G401 (cell line): Measurements from ENCODE around the gene CAP1. TPM values are rescaled to one million over a fixed set of nuclear protein-coding genes. Genes with fewer than 3 reads are reported as not detected.
A peak's percentile ranks its signal among the peaks of the same experiment; 100 is the strongest.
"Not testable (repeated sequence)": the region's sequence is repeated elsewhere in the genome, so short reads cannot be mapped to it uniquely, and the experiment has no call there.

ENCODE experiments used
- DNase-seq: peaks from one replicate; pipeline ENCODE4 v3.0.0-alpha.2; 2015; ENCODE audit warnings: low spot score
- in situ Hi-C: cut with HindIII; loops from 2 replicates; pipeline ENCODE4 v1.10.0; 2016; ENCODE audit warnings: low sequenced_read_pairs, mixed read lengths
- total RNA-seq: library from RNA; depleted of rRNA; stranded (reverse); fragments of >200 nt; shearing (Covaris generic); gene quantifications from 2 replicates; pipeline ENCODE4 v1.2.3, GENCODE V29; 2014

Gene CAP1
- total RNA-seq, 1 experiment from 2014 or later = 183 TPM

- no peak for DNase-seq
- in situ Hi-C loops = no loop called here
These were observed 10.9 kb upstream of the CAP1 start for GRCh38 chr1:40029608-40030007.

- in situ Hi-C loops = no loop called here
These were observed 9.9 kb upstream of the CAP1 start for GRCh38 chr1:40030528-40031135.

GRCh38 chr1:40032240-40032891 is 8.2 kb upstream of the CAP1 start:
- in situ Hi-C loops = no loop called here
- DNase-seq = peak; percentile 68

More at GRCh38 chr1:40030528-40031135, 9.9 kb upstream of the CAP1 start:
- no peak for DNase-seq

GRCh38 chr1:40034869-40035268 is 5.7 kb upstream of the CAP1 start:
- DNase-seq = no peak
- in situ Hi-C loops = no loop called here

GRCh38 chr1:40036574-40036973 is 4.0 kb upstream of the CAP1 start:
- DNase-seq = no peak
- in situ Hi-C loops = no loop called here

- in situ Hi-C loops = not testable (repeated sequence)
These were observed 3.3 kb upstream of the CAP1 start for GRCh38 chr1:40037254-40037653.

GRCh38 chr1:40038697-40039096 is 1.8 kb upstream of the CAP1 start:
- in situ Hi-C loops = no loop called here
- DNase-seq = no peak

More at GRCh38 chr1:40037254-40037653, 3.3 kb upstream of the CAP1 start:
- not testable (repeated sequence) for DNase-seq

GRCh38 chr1:40039245-40039756 is 1.2 kb upstream of the CAP1 start:
- in situ Hi-C loops = no loop called here
- peak; percentile 53 for DNase-seq

GRCh38 chr1:40039757-40040510 is 595 bp upstream of the CAP1 start:
- peak; percentile 81 for DNase-seq
- in situ Hi-C loops = no loop called here

GRCh38 chr1:40041466-40041838 is 923 bp downstream of the CAP1 start:
- in situ Hi-C loops = no loop called here
- no peak for DNase-seq

GRCh38 chr1:40042341-40042740 is 1.8 kb downstream of the CAP1 start:
- in situ Hi-C loops = no loop called here
- DNase-seq = no peak

- in situ Hi-C loops = no loop called here
- no peak for DNase-seq
These were observed 3.6 kb downstream of the CAP1 start for GRCh38 chr1:40044110-40044509.

- in situ Hi-C loops = no loop called here
- no peak for DNase-seq
These were observed 4.7 kb downstream of the CAP1 start for GRCh38 chr1:40045182-40045581.

GRCh38 chr1:40045766-40046165 is 5.2 kb downstream of the CAP1 start:
- in situ Hi-C loops = no loop called here
- no peak for DNase-seq

GRCh38 chr1:40047276-40047675 is 6.7 kb downstream of the CAP1 start:
- DNase-seq = no peak
- in situ Hi-C loops = no loop called here

- DNase-seq = no peak
- in situ Hi-C loops = no loop called here
These were observed 7.2 kb downstream of the CAP1 start for GRCh38 chr1:40047769-40048168.

- in situ Hi-C loops = no loop called here
- DNase-seq = no peak
These were observed 9.2 kb downstream of the CAP1 start for GRCh38 chr1:40049725-40050124.

- no peak for DNase-seq
These were observed 10.3 kb downstream of the CAP1 start for GRCh38 chr1:40050863-40051262.

GRCh38 chr1:40053138-40053887 is 12.8 kb downstream of the CAP1 start:
- no peak for DNase-seq
- in situ Hi-C loops = no loop called here

More at GRCh38 chr1:40050863-40051262, 10.3 kb downstream of the CAP1 start:
- in situ Hi-C loops = no loop called here
